ENCODE results near the gene NLGN1.
"Not testable (repeated sequence)": the region's sequence is repeated elsewhere in the genome, so short reads cannot be mapped to it uniquely, and the experiment has no call there.

NLGN1 gene

GRCh38 chr3:173556546-173556945 is 159.0 kb downstream of the NLGN1 start:
- no peak for DNase-seq (ENCODE audit: low read depth)

GRCh38 chr3:173567997-173568396 is 170.5 kb downstream of the NLGN1 start:
- DNase-seq (ENCODE audit: low read depth), result no peak

GRCh38 chr3:173568623-173569022 is 171.1 kb downstream of the NLGN1 start:
- no peak for DNase-seq (ENCODE audit: low read depth)

- DNase-seq (ENCODE audit: low read depth), result no peak
These were observed 186.0 kb downstream of the NLGN1 start for GRCh38 chr3:173583496-173583895.

GRCh38 chr3:173584093-173584837 is 186.7 kb downstream of the NLGN1 start:
- DNase-seq (ENCODE audit: low read depth), result no peak

- no peak for DNase-seq (ENCODE audit: low read depth)
These were observed 187.6 kb downstream of the NLGN1 start for GRCh38 chr3:173584838-173585831.

GRCh38 chr3:173586166-173586565 is 188.6 kb downstream of the NLGN1 start:
- no peak for DNase-seq (ENCODE audit: low read depth)

GRCh38 chr3:173587055-173587454 is 189.5 kb downstream of the NLGN1 start:
- no peak for DNase-seq (ENCODE audit: low read depth)

GRCh38 chr3:173588556-173588955 is 191.0 kb downstream of the NLGN1 start:
- DNase-seq (ENCODE audit: low read depth), result no peak

GRCh38 chr3:173589116-173589515 is 191.6 kb downstream of the NLGN1 start:
- no peak for DNase-seq (ENCODE audit: low read depth)

GRCh38 chr3:173591401-173591800 is 193.9 kb downstream of the NLGN1 start:
- no peak for DNase-seq (ENCODE audit: low read depth)

GRCh38 chr3:173594881-173595280 is 197.3 kb downstream of the NLGN1 start:
- DNase-seq (ENCODE audit: low read depth), result not testable (repeated sequence)

- DNase-seq (ENCODE audit: low read depth), result no peak
These were observed 202.1 kb downstream of the NLGN1 start for GRCh38 chr3:173599673-173600072.

- DNase-seq (ENCODE audit: low read depth), result no peak
These were observed 217.0 kb downstream of the NLGN1 start for GRCh38 chr3:173614522-173614921.

- no peak for DNase-seq (ENCODE audit: low read depth)
These were observed 218.1 kb downstream of the NLGN1 start for GRCh38 chr3:173615661-173616060.

GRCh38 chr3:173617490-173617889 is 219.9 kb downstream of the NLGN1 start:
- DNase-seq (ENCODE audit: low read depth), result no peak

- DNase-seq (ENCODE audit: low read depth), result no peak
These were observed 220.6 kb downstream of the NLGN1 start for GRCh38 chr3:173618148-173618547.

GRCh38 chr3:173618703-173619102 is 221.2 kb downstream of the NLGN1 start:
- no peak for DNase-seq (ENCODE audit: low read depth)

GRCh38 chr3:173622166-173622565 is 224.6 kb downstream of the NLGN1 start:
- DNase-seq (ENCODE audit: low read depth), result no peak

GRCh38 chr3:173624086-173624485 is 226.5 kb downstream of the NLGN1 start:
- no peak for DNase-seq (ENCODE audit: low read depth)

GRCh38 chr3:173630849-173631248 is 233.3 kb downstream of the NLGN1 start:
- DNase-seq (ENCODE audit: low read depth), result no peak

GRCh38 chr3:173632945-173633344 is 235.4 kb downstream of the NLGN1 start:
- no peak for DNase-seq (ENCODE audit: low read depth)

GRCh38 chr3:173635826-173636225 is 238.3 kb downstream of the NLGN1 start:
- no peak for DNase-seq (ENCODE audit: low read depth)

Data from stimulated activated CD8-positive, alpha-beta memory T cell treated with anti-CD3 and anti-CD28 coated beads, Interleukin-12 subunit alpha, Interleukin-12 subunit beta, amount 100 ng/mL, for 1 hour (primary cell).